HG03575 (cell line): Measurements from ENCODE around the gene HOXA3.

ENCODE experiments used
- ATAC-seq: cut with Tn5 transposase; IDR thresholded peaks from one replicate; pipeline ENCODE4 v1.9.1; 2021; ENCODE audit not compliant: unreplicated experiment, insufficient number of reproducible peaks, low FRiP score; ENCODE audit errors: extremely low read depth

Gene HOXA3

DNA sequence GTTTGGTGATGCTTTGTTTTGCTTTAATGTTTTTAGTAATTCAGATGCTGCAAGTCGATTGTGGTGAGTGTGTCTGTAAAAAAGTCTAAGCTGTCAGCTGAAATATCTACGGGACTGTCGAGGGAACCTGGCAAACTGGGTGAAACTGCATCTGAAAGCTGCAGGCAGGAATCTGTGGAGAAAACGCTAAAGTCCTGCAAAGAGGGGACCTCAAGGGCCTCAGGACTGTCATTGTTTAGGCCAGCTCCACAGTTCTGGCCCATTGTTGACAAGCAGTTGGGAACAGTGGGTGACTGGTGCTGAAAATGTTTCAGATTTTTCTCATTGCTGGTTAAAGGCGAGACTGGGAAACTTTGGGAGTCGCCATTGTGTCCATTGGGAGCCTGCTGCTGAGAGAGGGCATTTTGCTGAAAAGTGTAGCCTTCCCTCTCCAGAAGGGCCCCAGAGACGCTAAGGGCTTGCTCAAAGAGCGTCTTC is 51.7 kb downstream of the HOXA3 start:
- ATAC-seq, result no peak

DNA sequence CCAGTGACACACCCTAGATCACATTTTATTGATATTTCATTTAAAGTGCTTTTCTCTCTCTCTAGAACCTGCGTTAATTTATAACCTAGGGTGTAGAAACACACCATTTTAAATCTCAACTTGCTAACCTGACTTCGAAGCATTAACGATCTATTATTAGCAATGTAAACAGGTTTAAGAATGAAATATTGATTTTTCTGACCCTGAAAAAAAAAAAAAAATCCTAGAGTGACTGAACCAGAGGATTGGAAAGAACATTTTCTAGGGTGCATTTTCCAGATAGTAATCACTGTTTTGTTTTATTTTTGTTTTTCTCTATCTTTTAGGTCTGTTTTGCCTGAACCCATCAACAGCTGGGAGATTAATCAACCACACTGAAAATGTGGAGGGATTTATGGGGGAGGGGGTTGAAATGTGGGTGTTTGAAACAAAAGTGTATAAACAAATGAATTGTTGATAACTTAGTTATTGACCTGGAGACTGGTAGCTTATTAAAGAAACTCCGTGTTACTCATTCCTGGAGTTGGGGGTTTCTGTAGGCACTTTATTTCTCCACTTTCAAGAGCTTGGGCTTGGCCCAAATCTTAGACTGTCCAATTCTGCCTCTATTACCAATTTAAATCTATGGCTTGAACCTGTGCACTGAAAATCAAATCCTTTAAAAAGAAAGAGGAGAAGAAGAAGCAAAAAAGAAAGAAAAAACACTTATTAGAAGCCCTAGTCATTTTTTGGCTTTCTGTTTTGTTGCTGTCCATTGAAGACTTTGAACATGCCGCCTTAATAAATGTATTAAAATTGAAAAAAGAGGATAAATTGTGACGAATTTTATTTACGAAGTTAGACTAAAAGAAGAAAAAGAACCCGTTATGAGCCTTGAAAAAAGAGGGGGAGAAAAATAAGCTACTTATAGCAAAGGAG is 52.7 kb downstream of the HOXA3 start:
- ATAC-seq, result no peak

DNA sequence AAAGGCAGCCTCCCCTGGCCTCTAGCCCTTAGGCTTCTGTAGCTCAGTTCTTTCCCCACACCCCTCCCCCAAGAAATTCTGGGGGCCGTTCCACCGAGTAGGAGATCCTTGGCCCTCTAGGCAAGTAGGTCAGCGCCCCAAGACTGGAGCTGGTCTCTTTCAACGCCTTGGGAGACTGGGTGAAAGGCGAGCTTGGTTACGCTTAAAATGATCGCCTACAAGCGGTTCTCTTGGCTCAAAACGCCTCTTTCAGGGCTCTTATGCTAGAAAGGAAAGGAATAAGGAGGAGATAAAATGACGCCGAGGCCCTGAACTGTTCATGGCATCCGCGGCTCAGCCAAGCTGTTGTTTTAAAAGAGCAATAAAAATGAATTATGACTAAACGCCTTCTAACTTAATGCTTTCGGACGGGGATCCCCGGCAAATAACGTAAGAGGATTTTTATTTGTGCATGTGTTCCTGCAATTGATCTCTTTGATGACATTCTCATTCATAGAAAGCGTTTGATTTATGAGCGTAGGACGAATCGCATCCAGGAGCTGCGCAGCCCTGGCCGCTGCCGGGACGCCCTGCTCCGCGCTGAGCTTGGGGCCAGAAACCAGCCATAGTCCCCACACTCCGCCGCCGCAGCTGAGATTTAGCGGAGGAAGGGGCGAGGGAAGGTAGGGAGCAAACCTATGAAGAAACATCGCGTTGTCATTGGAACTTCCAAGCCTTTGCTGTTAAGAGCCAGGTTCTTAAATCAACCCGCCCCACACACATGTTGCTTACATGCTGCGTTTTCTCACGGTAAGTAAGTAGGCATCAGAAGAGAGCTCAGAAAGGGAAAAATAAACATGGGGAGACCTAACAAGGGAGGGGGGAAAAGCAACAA is 53.6 kb downstream of the HOXA3 start:
- ATAC-seq, result no peak

DNA sequence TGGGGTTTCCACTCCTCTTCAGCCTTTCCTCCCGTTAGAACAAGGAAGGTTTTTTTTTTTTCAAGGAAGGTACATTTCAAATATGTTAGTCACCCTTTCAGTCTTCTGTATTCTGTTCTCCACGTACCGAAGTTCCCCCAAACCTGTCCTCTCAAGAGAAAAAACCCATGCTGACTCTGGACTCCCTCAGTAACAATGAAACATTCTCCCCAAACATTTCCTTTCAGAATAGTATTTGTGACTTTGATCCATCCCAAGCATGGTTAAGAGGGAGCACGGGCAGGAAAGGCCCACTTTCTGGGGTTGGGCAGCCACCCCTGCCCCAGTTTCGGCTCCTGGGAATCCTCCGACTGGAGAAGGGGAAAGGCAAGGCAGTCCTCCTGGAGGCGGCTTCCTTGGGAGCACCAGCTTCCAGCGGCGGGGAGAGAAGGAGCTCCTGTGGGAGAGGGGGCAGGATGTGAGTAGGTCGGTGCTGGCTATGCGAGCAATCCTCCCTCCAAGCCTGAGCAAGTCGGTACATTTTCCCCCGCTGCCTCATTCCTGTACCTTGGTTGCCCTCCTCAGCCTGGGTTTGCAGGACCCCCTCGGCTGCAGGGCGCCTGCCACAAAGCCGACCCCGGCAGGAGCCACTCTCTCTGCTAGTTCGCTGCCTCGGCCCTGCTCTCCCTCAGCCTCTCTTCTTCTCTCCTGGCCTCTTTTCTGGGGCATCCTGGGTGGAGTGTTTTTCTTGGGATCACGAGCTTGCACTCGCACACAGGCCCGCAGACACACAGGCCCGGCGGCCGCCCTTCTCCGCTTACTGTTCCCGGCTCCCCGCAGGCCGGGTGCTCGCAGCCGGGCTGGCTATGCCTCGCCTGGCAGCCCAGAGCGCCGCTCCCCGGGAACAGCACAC is 54.5 kb downstream of the HOXA3 start:
- ATAC-seq, result no peak

DNA sequence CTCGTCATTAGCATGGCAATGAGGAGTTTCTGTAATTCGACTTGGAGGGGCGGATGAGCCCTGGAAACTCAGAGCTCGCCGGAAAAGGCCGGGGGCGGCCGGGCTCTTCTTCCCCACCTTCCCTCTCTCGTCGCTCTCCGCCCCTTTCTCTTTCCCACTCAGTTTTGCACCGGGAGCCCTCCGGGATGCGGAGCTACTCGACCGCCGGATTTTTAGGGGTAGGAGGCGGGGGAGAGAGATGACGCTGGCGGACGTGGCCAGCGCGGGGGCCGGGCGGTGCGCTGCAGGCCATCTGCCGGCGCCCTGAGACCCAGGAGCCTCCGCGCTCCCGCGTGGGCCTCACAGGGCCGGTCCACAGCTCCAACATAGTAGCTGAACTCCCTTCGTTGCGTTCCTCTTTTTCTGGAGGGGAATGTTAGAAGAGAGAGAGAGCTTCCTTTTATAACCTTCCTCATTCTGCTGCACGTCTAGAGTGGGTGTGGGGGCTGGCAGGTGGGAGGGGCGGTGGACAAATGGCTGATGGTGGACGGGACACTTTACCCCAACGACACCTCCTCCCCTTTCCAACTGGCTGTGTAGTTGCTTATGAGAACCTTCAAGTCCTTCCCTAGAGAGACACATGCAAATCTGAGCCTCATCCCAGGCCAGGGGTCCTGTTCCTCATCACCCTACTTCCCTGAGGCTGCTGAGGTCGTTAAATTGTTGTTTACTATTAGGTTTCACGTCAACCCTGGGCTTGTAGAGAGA is 55.4 kb downstream of the HOXA3 start:
- ATAC-seq, result no peak

DNA sequence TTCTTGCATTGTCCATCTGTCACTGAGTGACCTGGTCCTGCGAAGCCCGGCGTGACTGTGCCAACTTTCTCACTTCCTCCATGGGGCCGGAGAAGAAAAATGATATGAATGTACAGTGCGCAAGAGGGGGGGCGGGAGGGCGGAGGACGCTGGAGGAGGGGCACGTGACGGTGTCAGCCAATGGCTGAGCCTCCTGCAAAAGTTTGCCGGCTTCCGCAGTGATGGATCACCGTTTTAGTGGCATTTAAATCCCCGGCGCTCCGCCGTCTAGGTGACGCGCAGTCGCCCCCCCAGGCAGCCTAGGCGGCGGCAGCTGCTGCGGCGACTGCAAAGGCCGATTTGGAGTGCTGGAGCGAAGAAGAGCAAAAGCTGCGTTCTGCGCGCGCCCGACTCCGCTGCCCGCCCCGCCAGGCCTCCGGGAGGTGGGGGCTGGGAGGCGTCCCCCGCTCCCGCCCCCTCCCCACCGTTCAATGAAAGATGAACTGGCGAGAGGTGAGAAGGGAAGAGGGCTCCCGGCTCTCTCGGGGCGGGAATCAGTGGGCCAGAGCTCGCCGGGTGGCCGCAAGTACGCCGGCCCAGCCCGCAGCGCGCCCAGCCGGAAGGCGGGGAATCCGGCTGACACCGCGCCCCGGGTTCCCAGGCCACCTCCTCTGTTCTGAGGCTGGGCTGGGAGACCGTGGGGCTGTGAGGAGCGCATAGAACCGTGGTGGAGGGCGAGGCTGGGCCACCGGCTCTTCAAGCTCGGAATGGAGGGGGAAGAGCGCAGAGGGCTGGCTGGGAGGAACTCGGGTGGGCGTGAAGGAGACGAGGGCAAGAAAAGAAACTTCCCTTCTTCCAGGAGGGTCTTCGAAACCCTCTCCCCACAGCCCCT is 56.3 kb downstream of the HOXA3 start, which contains the start of gene HOXA1:
Gene HOXA1 (minus strand): TSS at position 104 of the 871 bp plus-strand sequence. CDS start 88 bp downstream, at position 16.
- ATAC-seq, result peak; percentile 55

DNA sequence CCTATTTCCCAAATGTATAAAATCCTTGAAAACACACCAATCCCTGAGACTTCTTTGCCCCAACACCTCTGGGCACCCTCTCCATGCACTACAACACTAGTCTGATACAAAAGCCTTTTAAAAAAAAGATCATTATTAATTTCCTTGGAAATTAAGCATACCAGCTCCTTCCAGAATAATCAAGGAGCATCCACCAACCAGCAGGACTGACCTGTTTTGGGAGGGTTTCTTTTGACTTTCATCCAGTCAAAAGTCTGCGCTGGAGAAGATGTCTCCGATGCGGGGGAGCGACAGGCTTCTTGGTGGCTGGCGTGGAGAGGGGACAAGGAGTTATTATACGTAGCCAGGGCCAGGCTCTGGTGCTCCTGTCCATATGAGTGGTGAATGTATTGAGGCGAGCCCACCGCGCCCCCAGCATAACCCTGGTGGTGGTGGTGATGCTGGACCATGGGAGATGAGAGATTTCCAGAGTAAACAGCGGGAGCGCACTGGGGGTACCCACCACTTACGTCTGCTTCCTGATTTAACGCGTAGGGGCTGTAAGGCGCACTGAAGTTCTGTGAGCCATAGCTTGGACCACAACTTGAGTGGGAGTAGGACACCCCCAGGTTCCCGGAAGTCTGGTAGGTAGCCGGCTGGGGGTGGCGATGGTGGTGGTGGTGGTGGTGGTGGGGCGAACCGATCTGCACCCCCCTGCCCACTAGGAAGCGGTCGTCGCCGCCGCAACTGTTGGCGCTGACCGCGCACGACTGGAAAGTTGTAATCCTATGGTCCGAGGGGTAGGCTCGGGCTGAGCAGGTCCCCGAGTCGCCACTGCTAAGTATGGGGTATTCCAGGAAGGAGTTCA is 57.1 kb downstream of the HOXA3 start:
- no peak for ATAC-seq

DNA sequence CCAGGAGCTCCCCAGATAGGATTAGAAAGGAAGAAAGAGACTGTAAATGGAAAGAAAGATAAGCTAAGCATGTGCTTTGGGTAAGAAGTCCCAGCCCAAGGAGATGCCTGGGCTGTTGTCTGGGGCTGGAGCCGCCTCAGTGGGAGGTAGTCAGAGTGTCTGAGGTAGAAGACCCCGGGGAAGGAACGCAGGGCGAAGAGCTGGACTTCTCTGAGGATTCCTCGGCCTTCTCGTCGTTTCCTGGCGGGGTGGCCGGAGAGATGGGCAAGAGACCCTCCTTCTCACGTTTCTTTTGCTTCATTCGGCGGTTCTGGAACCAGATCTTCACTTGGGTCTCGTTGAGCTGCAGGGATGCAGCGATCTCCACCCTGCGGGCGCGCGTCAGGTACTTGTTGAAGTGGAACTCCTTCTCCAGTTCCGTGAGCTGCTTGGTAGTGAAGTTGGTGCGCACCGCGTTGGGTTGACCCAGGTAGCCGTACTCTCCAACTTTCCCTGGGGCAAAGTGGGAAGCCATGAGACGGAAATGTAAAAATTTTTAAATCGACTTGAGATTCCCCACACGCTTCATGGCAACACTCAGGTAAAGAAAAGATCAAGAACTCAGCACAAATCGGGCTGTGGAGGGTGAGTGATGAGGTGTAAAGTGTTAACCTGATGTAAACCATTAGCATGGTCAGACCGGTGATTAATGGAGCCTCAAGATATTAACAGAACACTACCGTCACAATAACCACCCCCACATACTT is 57.9 kb downstream of the HOXA3 start:
- no peak for ATAC-seq

DNA sequence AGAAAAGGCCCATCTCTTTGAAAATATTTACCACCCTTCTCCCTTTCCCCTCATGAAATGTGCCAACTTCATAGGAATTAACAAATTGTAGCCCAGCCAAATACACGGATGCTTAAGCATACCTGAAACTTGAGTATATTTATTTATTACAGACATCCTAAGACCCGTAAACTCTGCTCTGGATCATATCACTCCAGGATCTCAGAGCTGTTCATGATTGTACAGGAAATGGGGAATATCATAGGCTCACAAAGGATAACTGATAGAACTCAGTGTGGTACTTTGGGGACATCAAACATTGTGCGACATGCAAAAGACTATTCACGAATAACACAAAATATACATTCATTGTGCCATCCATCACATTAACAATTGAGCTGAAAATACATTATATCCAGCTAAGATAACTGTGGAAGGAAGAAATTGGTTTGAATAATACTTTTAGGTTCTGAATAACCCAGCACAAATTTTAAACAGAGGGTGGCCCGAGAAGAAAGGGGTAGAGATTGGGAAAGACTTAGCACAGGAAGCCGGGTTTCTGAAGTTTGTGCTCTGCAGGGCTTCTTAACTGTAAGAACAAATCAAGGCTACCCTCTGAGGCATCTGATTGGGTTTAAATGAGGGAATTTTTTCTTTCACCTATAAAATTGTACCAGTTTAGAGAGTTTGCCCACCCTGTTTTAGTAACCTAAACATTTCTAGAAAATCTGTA is 59.0 kb downstream of the HOXA3 start:
- no peak for ATAC-seq

DNA sequence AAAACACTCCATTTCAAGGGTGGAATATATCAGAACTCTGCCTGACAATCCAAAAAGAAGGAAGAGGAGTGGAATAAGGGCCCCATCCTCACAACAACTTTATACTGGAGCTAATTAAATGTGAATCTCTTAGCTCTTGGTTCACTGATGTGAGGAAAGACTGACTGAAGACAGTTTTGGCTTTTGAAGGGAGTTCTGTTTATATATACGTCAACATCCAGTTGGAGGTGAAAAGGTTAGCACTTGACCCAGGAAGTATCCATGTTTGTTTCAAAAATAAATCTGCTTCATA is 59.6 kb downstream of the HOXA3 start:
- no peak for ATAC-seq

DNA sequence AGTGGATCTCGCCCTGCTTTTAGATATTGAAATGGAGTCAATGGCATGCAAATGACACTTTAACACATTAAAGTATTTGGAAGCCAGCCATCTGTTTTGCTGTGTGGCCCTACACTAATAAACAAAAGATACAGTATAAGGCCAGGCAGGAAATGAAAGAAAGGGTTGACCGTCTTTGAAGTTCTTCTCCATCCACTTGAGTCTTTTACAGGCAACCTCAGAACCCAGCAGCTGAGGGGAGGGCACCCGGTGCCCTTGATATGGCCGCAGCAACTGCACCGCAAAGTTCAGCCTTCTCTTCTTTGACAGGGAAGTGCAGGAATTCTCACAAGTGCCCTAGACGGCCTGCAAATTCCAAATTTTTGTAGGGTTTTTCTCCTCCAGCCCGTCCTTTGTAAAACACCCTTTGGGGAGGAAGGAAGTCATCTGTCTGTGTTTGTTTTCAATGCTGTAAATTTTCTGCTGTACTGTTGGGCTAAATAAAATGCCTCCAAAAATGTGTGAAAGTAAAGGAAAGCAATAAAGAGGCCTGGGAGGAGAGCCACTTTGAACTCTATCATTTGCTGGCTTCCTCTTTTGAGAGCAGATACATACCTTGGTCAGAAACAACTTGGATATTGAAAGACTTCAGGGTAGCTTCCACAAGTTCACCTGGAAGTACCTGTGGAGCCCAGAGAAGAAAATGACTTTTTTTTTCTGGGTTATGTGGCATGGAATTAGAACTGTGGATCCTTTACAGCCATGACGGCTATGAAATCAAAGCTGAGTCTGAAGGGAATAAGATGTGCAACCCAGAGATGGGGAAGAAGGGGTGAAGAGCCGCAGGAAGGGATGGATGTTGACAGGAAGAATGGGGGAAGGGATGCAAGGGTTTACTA is 60.2 kb downstream of the HOXA3 start:
- no peak for ATAC-seq

DNA sequence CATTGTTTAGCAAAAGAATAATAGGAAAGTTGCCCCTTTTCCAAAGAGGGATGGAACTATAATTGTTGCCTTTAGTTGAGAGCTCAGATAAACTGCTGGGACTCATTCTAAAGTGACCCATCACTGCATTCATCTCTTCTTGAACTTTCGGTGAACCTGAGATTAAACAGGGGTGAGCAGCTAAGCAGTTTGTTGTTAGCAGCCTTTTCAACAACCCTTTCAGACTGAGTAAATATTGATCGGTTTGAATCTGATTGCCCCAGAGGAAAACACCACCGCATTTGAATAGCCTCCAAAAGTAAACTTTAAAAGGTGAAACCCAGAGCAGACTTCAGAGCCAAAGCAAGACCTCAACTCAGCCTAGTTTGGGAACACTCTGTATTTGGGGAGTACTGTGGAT is 61.3 kb downstream of the HOXA3 start:
- ATAC-seq, result no peak

DNA sequence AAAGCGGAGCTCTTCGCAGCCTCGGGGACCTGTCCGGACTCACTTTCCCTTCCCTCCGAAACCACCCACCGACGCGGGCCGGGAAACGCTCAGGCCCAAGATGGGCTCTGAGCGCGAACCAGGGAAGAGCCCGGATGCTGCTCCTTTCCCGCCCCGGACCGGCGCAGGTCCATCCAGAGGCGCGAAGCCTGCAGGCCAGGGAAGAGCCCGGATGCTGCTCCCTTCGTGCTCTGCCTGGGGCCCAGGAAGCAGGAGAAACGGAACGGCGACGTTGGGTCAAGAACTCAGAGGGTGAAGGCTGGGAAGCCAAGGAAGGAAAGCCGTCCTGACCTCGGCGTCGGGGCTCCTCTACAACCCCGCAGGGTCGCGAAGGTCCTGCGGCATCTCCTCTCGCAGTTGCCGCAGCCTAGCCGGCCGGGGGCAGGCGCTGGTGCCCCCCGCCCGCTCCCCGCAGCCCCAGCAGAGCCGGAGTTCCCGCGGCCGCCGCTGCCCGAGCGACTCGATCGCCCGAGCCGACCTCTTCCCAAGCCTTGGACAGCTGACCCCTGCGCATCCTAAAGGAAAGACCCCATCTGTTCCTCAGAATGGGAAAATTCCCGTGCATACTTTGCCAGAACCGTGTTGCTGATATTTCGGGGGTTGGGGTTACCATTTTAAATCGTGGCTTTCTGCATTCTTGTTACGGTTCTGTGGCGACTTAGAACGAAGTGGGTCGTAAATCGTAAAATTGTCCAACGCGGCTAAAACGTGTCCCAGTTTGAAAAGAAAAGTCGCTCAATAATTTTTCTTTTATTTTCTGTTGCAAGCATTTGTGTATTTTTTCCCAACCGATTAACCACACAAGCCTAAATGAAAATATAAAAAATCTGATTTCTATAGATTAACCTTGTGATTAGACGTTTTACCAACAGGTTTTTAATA is 64.1 kb downstream of the HOXA3 start:
- ATAC-seq, result no peak

DNA sequence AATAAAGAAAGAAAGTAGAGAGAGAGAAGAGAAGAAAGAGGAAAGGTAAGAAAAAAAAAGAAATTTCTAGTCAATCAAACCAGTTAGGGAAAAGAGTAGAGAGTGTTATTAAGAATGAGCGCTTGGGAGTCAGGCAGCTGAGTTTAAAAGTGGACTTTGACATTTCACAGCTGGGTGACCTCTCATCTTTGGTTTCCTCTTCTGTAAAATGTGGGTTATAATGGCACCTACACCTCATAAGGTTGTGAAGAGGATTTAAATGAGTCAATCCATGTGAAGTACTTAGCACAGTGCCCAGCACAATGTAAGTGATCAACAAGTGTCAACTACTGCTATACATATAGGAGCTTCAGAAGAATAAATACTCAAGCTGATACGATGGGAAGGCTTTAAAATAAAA is 68.7 kb downstream of the HOXA3 start:
- ATAC-seq, result no peak
